ENCODE results near the gene CLEC9A. TPM values are rescaled to one million over a fixed set of nuclear protein-coding genes. Genes with fewer than 3 reads are reported as not detected.

Gene CLEC9A
- total and polyA plus RNA-seq, 2 of the 8 experiments (the other 6 are each of a cell fraction or from before 2014, with no cell fraction given), result not detected

- H2BK120ac ChIP-seq (replicated peaks; ENCODE audit: low read depth, low read length), result no peak overlapping the region
- H3K56ac ChIP-seq (replicated peaks; ENCODE audit: insufficient read length, low read depth, low read length), result no peak overlapping the region
- no peaks in the 10 kb centered on the region for H3K36me3 ChIP-seq (ENCODE audit: control insufficient read depth in 2 of 4, insufficient read depth in 4 of 4, low read length in 3 of 4)
- no peak overlapping the region for H2AK5ac ChIP-seq (ENCODE audit: low read depth, low read length)
- H4K20me1 ChIP-seq (replicated peaks in 1 of 2; ENCODE audit: control insufficient read depth in 1 of 2, insufficient read depth in 2 of 2, low read length in 2 of 2), result no peaks in the 10 kb centered on the region
- H4K8ac ChIP-seq (ENCODE audit: extremely low read depth, insufficient read depth, low read length), result no peak overlapping the region
- no peak overlapping the region for H3K14ac ChIP-seq (ENCODE audit: insufficient read length)
- no peak overlapping the region for H3K4me3 ChIP-seq (ENCODE audit: extremely low read depth in 1 of 4, insufficient read depth in 2 of 4, low read depth in 3 of 4, low read length in 4 of 4)
- no peak overlapping the region for H3K9ac ChIP-seq (replicated peaks in 1 of 4; ENCODE audit: extremely low read depth in 1 of 4, low read depth in 3 of 4, low read length in 3 of 4)
- no peaks in the 10 kb centered on the region for H3K27me3 ChIP-seq (replicated peaks in 1 of 4; ENCODE audit: control insufficient read depth in 3 of 4, extremely low read depth in 1 of 4, insufficient read depth in 3 of 4, low read length in 3 of 4)
- H3K4me2 ChIP-seq (ENCODE audit: insufficient read depth in 1 of 2, low read depth in 2 of 2, low read length in 2 of 2), result no peak overlapping the region
- FAIRE-seq, result no peak
- H3K23ac ChIP-seq (ENCODE audit: insufficient read length), result no peak overlapping the region
- no peak overlapping the region for H2BK20ac ChIP-seq (ENCODE audit: low read length)
- no peaks in the 10 kb centered on the region; the same call in 1 of the 2 replicates for H3K23me2 ChIP-seq (ENCODE audit: low read depth, low read length)
- no peaks in the 10 kb centered on the region for H3K79me1 ChIP-seq (ENCODE audit: low read depth, low read length)
- no peaks in the 10 kb centered on the region for H3K9me3 ChIP-seq (ENCODE audit: insufficient read depth in 2 of 2, low read depth in 1 of 2, low read length in 1 of 2)
- H2BK5ac ChIP-seq (ENCODE audit: low read depth, low read length), result no peak overlapping the region
- no peak overlapping the region for H3K4ac ChIP-seq (replicated peaks; ENCODE audit: insufficient read length, low read depth, low read length)
- H3K27ac ChIP-seq (ENCODE audit: low read depth, low read length), result no peak overlapping the region
- H4K91ac ChIP-seq (replicated peaks; ENCODE audit: insufficient read length, low read length), result no peak overlapping the region
- ChIA-PET CTCF (ENCODE audit: partially characterized antibody) (interaction anchor here (0.7 to 1.4 kb wide), 4 partner anchors 10 to 501 kb away, joined by 3 to 5 read pairs (median 4); partner anchors contain the start of gene CLEC12B), POLR2A (ENCODE audit: partially characterized antibody) (no interaction called here)
- DNase-seq (ENCODE audit: low read depth in 1 of 2, low spot score in 2 of 2), result no peak
- H2BK15ac ChIP-seq (ENCODE audit: low read length), result no peak overlapping the region
- H2BK12ac ChIP-seq (ENCODE audit: low read depth, low read length), result no peak overlapping the region
- no peak overlapping the region for H2AFZ ChIP-seq (ENCODE audit: low read length)
- no peaks in the 10 kb centered on the region for H3K79me2 ChIP-seq (ENCODE audit: control insufficient read depth in 1 of 2, insufficient read depth in 2 of 2, low read length in 2 of 2)
- no peak overlapping the region for H4K5ac ChIP-seq (ENCODE audit: insufficient read length, low read depth, low read length)
- H3K4me1 ChIP-seq (replicated peaks in 1 of 4; ENCODE audit: control insufficient read depth in 3 of 4, insufficient read depth in 4 of 4, low read length in 3 of 4), result no peaks in the 10 kb centered on the region
- no peak overlapping the region for H3K18ac ChIP-seq (ENCODE audit: extremely low read depth, low read length)
- no peak for TF ChIP-seq RXRA (IDR thresholded peaks at IDR 0.05; ENCODE audit: insufficient read depth, low read depth, low read length)
- no peak for TF ChIP-seq CTCF (IDR thresholded peaks at IDR 0.05; ENCODE audit: control extremely low read depth in 1 of 3, insufficient read depth in 1 of 3, low read depth in 1 of 3, low read length in 3 of 3)
- no peak for TF ChIP-seq E2F6 (IDR thresholded peaks at IDR 0.05)
- TF ChIP-seq CHD1 (IDR thresholded peaks at IDR 0.05; ENCODE audit: low read depth, low read length), result no peak
- TF ChIP-seq EZH2 (IDR thresholded peaks at IDR 0.05; ENCODE audit: low read depth, low read length, severe bottlenecking), result no peak
- TF ChIP-seq CHD2 (IDR thresholded peaks at IDR 0.05; ENCODE audit: low read length), result no peak
- TF ChIP-seq YY1 (IDR thresholded peaks at IDR 0.05; ENCODE audit: low read depth, low read length), result no peak
- TF ChIP-seq KDM5A (IDR thresholded peaks at IDR 0.05; ENCODE audit: low read length), result no peak
- no peak for TF ChIP-seq CEBPB (IDR thresholded peaks at IDR 0.05; ENCODE audit: low read depth, low read length)
- TF ChIP-seq RAD21 (IDR thresholded peaks at IDR 0.05 in 1 of 2, conservative IDR thresholded peaks at IDR 0.05 in 1 of 2; ENCODE audit: low read depth in 2 of 2, low read length in 2 of 2), result no peak
- TF ChIP-seq BRCA1 (IDR thresholded peaks at IDR 0.05; ENCODE audit: low read depth, low read length), result no peak
- TF ChIP-seq NRF1 (IDR thresholded peaks at IDR 0.05; ENCODE audit: low read depth, low read length), result no peak
- no peak for TF ChIP-seq SP1 (IDR thresholded peaks at IDR 0.05; ENCODE audit: low read depth, low read length)
These were observed 11.7 kb downstream of the CLEC9A start for GRCh38 chr12:10042167-10042566.
